NCI-H2196 treated with DMSO at 0.1 percent for 48 hours (cell line): ENCODE measurements around the gene DYRK1A.
A peak's percentile ranks its signal among the peaks of the same experiment; 100 is the strongest.

Experiments
- DNase-seq: peaks from one replicate; lab custom pipeline; 2025; ENCODE audit not compliant: unreplicated experiment; lab: John Stamatoyannopoulos, UW

Gene DYRK1A

DNA sequence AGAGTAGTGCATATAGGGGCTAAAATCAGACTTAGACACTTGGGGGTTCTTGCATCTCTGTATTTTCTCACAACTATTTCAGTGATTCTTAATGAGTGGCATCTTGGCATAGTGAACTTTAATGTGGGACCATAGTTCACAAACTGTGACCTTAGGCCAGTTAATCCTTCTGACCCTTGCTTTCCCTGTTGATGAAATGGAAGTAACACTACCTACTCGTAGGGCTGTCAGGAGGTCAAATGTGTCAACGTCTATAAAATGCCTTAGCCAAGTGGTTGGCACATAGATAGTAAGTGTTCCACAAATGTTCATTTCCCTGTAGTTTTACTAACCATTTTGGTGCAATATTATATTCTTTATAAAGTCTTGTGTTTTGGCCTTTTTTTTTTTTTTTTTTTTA, 49.4 kb downstream of the DYRK1A start:
- DNase-seq, result no peak

DNA sequence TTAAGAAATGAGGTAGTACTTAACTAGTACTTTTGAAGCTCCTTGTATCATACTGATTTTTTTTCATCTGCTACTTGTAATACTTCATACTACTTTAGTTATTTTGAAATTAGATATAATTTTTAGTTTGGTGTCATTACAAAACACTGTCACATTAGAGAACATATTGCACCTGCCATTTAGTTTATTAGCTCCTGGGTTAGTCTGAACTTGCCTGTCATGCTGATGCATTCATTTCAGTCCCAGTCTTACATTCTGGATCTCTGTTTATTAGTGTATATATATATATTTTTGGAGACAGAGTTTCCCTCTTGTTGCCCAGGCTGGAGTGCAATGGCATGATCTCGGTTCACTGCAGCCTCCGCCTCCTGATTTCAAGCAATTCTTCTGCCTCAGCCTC, 50.3 kb downstream of the DYRK1A start:
- no peak for DNase-seq

DNA sequence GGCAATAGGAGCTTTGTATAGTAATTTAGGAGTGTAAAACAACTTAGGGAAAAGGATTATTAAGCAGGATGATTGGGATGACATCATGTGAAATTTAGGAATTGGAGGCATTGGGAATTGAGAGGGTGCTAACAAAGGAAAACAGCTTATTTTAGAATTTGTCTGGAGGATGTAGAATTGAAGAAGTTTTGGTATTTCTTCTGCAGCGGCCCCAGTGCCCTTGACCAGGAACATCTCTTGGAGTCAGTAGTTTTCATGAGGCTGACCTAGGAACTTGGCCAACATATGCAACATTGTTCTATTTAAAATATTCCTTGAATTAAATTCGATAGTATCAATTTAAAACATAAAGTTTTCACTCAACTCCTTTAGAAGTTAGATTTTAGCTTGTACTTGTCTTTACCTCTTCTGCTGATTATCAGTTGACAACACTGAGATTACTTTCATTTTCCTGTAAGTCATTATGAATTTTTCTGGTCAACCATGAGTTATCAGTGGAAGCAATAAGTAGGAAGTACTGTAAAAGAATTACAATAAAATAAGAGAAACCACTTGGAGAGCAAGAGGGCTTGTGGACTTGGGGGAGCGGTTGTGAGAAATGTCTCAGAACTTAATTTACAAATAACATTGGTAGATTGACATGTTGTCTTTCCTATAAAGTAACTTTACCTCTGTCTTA, 52.8 kb downstream of the DYRK1A start:
- DNase-seq, result no peak

- DNase-seq, result no peak
Measured at GRCh38 chr21:37421306-37421705, 54.7 kb downstream of the DYRK1A start.

DNA sequence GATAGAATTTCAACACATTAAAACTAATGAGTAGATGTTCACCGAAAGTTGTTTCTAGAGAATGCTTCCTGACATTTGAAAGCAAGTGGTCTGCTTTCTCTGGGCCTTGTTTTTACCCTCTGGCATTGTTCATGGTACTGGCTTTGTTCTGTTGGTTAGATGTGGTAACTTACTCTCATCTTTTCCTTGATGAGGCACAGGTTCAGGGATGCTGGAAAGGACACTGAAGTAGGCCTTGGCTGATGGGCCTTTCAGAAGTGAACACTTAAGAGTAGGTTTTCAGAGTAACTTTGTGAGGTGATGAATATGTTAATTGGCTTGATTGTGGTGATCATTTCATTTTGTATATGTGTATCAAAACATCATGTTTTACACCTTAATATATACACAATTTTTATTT, 55.8 kb downstream of the DYRK1A start:
- DNase-seq, result no peak

DNA sequence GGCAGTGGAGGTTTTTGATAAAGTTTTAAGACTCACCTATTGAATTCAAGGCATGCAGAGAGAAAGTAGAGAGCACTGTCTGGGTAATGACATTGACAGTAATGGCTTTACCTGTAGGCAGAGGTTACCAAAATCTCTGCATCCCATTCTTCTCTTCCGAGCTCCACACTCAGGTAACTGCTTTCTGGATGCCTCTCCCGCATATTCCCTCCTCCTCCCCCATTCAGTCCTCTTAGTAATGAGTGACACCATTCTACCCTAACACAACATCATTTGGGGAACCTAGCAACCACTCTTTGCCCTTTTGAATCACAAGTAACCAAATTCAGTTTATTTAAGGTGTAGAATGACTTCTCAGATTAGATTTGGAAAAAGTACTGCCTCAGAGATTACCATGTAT, 56.5 kb downstream of the DYRK1A start:
- no peak for DNase-seq

DNA sequence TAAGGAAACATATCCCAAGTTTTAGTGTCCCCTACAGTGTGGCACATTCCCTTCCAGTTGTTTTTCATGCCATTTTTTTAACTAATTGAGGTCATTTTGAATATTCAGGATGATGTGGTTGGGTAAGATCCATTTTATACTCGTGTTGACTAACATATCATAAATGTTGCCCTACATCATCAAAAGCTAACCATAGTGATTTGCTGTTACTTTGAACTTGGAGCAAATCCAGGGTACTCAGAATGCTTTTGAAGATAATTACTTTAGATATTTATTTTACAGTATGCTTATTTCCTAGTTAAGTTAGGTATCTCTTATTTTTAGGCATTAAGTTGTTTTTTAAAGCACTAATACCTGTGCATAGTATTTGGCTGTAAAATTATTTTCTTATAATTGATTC, 57.8 kb downstream of the DYRK1A start:
- DNase-seq, result no peak

DNA sequence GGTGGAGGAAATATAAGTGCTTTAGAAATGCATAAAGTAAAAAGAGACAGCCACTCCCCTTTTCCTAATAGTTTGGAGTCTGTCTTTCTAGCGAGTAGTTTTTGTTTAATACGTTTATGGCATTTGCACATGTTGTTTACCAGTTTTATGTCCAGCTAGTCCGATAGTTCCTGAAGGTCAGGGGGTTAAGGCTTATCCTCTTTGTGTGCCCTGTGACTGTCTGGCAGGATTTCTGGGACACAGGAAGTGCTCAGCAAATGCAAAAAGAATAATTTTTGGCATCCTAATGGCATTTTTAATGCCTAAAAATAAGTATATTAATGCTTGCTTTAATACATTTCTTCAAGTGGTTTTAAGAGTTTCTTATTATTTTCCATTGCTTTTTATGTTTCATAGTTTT, 58.4 kb downstream of the DYRK1A start:
- no peak for DNase-seq

DNA sequence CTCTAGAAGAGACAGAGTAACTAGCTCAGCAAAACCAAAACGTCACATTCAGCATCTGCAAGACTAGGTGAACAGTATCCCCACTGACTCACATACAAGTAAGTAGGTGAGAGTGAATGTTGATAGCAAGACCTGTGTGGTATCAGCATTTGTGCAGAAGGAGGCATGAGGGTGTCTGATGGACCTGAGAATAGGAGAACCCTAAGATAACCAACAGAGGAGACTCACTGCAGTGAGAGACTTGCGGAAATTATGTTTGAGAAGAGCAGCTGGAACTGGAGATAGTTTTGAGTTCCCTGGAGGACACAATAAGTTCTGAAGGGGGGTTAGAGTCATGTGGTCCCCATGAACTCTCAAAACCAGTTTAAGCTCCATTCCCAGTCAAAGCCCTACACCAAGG, 59.1 kb downstream of the DYRK1A start:
- no peak for DNase-seq

DNA sequence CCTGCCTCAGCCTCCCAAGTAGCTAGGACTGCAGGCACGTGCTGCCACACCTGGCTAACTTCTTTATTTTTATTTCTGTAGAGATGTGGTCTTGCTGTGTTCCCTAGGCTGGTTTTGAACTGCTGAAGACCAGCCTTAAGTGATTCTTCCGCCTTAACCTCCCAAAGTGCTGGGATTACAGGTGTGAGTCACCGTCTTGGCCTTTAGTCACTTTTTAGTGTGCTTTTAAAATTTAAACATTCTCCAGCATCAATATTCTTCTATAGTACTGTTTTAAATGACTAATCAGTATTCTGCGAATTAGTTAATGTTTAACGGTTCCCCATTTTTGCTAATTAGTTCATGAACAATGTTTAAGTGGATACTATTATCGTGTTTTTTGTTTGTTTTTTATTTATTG, 60.6 kb downstream of the DYRK1A start:
- no peak for DNase-seq

DNA sequence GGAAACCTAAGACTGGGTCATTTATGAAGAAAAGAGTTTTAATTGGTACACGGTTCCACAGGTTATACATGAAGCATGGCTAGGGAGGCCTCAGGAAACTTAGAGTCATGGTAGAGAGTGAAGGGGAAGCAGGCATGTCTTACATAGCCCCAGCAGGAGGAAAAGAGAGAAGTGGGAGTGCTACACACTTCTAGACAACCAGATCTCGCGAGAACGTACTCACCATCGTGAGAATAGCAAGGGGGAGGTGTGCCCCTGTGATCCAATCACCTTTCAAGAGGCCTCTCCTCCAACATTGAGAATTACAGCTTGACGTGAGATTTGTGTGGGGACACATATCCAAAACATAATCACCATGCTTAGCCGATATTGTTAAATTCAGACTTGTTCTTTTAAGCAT, 62.8 kb downstream of the DYRK1A start:
- DNase-seq, result no peak

DNA sequence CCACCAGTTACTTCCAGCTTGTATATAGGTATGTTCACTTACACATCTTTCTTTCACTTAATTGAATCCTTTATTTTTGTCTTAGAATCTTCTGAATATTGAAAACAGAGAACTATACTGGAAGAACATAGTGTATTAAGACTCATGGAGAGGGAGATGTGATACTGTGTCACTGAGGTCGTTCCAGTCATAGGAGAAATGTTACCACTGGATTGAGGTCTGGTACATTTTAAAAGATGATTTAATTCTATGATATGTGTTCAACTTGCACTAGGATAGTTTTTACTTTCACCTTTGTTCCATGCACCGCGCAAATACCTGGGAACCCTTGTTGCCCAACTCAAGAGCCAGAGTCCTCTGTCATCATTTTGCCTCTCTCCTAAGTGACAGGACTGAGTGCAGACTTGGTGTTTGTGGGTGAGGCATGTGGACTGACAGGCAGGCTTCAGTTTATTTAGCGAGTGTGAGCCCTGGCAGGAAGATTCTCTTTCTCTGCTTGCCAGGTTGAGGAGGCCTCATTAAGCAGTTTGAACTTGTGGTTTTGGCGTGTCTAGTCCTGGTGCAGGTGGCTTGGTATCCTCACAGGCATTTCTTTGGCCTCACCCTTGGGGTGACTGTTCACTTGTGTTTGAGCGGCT, 63.7 kb downstream of the DYRK1A start:
- no peak for DNase-seq

GRCh38 chr21:37431243-37431642, 64.7 kb downstream of the DYRK1A start:
- no peak for DNase-seq

DNA sequence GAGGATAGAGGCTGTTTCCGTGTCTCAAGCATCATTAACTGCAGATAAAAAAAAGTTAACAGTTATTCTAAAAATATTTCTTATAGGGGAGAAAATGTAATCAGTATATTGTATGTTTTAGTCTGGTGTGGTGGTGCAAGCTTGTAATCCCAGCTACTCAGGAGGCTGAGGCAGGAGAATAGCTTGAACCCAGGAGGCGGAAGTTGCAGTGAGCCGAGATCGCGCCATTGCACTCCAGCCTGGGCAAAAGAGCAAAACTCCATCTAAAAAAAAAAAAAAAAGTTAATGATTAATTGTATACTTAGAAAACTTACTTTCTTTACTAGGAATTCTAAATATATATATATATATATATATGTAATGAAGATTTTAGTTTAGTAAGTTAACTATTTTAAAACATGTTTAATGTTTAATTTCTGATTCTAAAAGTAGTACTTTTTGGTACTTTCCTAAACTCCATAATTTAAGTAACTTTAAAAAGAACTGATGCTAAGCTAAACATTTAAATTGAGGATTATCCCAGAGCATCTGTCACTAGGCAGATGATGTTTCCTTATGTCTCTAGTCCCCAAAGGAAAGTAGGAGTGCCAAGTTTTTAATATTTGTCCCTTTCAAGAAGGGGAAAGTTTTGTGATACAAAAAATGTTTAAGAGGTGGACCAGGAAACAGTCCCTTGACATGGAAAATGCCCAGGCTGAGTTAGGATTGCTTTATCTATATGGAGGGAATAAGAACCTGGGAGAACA, 66.3 kb downstream of the DYRK1A start:
- no peak for DNase-seq

GRCh38 chr21:37433456-37433840, 66.9 kb downstream of the DYRK1A start:
- DNase-seq, result no peak

DNA sequence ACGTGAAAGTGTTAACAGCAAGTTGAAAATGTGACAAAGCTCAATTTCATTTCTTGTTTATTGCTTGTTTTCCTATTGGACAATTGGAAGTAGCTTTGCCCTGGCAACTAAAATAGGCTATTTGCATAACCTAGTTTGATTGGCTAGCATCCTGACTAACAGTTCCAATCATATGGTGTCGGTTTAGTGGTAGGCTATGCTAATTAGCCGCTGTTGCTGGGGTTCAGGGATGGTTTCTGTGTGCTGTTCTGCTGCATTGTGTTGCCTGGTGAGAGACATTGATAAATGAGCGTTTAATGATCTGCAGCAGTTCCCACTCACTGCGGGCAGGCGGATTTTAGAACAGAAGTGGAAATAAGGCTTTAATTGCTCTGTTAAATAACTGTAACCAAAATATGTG, 68.5 kb downstream of the DYRK1A start:
- peak; percentile 86 for DNase-seq

- no peak for DNase-seq
Measured at GRCh38 chr21:37435711-37436110, 69.1 kb downstream of the DYRK1A start.

DNA sequence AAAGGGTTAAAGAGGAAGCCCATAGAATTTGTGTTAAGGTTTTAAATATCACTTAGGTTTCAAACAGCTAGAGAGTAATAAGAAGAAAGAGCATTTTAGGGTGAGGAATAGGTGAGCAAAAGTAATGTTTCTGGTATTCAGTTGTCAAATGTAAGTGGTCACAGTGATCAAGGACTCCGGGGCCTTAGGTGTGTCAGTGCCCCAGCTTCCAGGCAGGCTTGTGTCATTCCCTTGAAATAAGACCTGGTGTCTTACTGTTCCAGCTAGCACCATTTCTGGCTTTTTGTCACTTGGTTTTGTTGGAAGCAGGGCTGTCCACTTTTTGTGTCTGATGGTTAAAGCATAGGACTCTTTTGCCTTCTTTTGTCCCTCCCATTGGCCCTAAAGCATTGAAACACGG, 69.6 kb downstream of the DYRK1A start:
- no peak for DNase-seq

GRCh38 chr21:37437376-37438080, 71.0 kb downstream of the DYRK1A start:
- no peak for DNase-seq

- DNase-seq, result no peak
Measured at GRCh38 chr21:37443683-37444082, 77.1 kb downstream of the DYRK1A start.

GRCh38 chr21:37445228-37445627, 78.7 kb downstream of the DYRK1A start:
- DNase-seq, result no peak

DNA sequence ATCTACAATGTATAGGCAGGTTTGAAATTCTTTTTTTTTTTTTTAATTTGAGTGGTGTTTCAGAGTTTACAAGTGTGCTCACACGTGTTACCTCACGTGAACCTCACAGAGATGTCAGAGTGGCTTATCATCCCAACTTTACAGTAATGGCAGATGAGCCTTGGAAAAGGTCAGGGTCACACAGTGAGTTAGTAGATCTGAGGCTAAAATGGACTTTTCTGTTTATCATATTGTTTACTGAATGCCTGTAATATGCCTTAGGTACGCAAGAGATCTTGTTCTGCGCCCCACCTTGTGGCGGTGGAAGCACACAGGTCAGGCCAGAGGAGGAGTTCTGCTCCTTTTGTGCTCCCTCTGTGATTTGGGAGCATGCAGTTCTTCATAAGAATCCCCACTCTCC, 80.0 kb downstream of the DYRK1A start:
- no peak for DNase-seq
